NCI-H460 (cell line): ENCODE data around the gene KIF19. TPM values are rescaled to one million over a fixed set of nuclear protein-coding genes. Genes with fewer than 3 reads are reported as not detected.
A peak's percentile ranks its signal among the peaks of the same experiment; 100 is the strongest.
"Not testable (repeated sequence)": the region's sequence is repeated elsewhere in the genome, so short reads cannot be mapped to it uniquely, and the experiment has no call there.

Source experiments
- DNase-seq: peaks from one replicate; pipeline ENCODE4 v3.0.0-alpha.2; 2016; ENCODE audit warnings: low read depth; ENCODE audit errors: extremely low read depth
- polyA plus RNA-seq: library from polyadenylated mRNA; depleted of rRNA; stranded (reverse); fragments of >200 nt; gene quantifications from 2 replicates; pipeline ENCODE4 v1.2.3, GENCODE V29; 2014; cell fraction: nucleus; rRNA removed
- total RNA-seq: library from RNA; depleted of rRNA; stranded (reverse); fragments of >200 nt; shearing (Covaris generic); gene quantifications from 2 replicates; pipeline ENCODE4 v1.2.3, GENCODE V29; 2014; rRNA removed

The KIF19 gene
- total RNA-seq: not detected in 2 replicates
- polyA plus RNA-seq: not detected in 2 replicates

- peak; percentile 28 for DNase-seq
These were observed at the start of gene KIF19 for GRCh38 chr17:74325743-74326379. TSS of gene KIF19 (plus strand) at chr17:74326226. CDS start at chr17:74326350, 124 bp downstream.

DNA sequence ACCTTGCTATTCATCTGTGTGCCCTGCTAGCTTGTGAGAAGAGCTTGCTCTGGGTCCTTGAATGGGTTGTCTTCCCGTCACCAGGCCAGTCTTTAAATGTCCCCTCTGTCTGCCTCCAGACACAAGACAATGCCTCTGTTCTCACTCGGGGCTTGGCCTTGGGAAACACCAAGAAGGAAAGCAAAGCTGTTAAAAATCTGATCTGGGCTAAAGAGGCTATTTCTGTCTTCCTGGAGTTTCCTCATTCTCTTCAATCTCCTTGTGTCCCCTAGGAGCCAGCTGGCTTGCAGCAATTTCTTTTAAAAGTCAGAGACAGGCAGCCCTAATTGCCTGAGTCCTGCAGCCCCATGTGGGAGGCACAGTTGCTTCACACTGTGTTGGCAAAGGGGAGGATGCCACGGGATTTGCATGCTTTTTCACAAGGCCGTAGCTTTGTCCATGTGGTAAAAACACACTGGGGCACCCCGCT, 49.5 kb upstream of the KIF19 start:
- DNase-seq: no peak

- DNase-seq: no peak
These were observed 48.1 kb upstream of the KIF19 start for GRCh38 chr17:74277935-74278334.

DNA sequence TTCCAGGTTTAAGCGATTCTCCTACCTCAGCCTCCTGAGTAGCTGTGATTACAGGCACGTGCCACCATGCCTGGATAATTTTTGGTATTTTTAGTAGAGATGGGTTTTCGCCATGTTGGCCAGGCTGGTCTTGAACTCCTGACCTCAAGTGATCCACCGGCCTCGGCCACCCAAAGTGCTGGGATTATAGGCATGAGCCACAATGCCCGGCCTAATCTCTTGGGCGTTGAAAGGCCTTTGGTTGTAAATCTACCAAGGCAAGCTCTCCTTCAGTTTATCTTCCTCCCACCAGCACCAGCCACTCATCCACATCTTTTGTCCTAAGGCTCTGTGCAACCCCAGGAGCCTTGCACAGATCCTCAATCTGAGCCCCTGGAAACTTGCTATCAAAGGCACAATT, 46.4 kb upstream of the KIF19 start:
- not testable (repeated sequence) for DNase-seq

DNA sequence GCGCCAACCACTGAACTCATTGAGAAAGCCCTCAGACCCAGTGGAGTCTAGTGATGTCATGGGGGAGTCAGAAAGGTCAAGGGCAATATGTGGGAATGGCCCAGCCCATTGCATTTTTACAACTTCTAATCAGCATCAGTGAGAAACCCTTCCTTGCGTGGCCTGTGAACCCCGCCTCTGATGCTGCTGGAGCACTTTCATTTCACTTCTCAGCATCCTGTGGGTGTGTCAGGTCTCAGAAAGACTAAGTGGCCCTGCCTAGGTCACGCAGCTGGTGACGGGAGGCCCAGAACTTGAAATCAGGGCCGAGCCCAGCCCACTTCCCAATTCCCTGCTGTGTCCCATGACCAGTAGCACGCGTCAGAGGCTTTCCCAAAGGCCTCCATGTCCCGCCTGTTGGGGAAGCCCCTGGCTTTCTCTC, 45.9 kb upstream of the KIF19 start:
- DNase-seq: no peak

- no peak for DNase-seq
These were observed 44.2 kb upstream of the KIF19 start for GRCh38 chr17:74281799-74282198.

DNA sequence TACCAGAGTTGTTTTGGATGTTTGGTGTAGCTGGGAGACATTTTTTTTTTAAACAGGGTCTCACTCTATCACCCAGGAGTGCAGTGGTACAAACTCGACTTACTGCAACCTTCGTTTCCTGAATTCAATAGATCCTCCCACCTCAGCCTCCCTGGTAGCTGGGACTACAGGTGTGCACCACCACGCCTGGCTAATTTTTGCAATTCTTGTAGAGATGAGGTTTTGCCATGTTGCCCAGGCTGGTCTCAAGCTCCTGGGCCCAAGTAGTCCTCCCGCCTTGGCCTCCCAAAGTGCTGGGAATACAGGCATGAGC, 43.8 kb upstream of the KIF19 start:
- not testable (repeated sequence) for DNase-seq

GRCh38 chr17:74282587-74283370, 43.2 kb upstream of the KIF19 start:
- DNase-seq: no peak

DNA sequence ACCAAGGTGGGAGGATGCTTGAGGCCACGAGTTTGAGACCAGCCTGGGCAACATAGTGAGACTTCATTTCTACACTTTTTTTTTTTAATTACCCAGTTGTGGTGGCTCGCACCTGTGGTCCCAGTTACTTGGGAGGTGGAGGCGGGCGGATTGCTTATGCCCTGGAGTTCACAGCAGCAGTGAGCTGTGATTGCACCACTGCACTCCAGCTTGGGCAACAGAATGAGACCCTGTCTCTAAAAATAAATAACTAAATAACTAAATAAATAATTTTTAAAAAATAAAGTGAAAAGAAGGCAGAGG, 42.7 kb upstream of the KIF19 start:
- DNase-seq: no peak

- DNase-seq: no peak
These were observed 38.9 kb upstream of the KIF19 start for GRCh38 chr17:74287031-74287602.

DNA sequence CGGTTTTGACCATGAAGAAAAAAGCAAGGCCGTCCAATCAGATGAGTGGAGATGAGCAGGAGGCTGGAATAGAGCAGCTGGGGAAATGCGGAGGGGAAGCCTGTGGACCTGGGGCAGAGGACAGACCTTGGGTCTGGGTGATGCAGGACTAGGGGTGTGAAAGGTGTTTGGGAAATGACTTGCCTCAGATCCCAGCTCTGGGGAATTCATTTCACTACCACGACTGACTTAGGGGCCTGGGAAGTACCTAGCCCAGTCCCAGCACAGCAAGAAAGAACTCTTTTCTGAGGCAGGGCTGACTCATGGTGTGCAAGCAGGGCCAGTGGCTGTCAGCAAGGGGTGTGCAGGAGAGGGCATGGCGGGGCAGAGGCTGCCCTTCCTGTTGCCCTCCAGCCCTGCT, 37.2 kb upstream of the KIF19 start:
- no peak for DNase-seq

- DNase-seq: no peak
These were observed 36.3 kb upstream of the KIF19 start for GRCh38 chr17:74289688-74290087.

DNA sequence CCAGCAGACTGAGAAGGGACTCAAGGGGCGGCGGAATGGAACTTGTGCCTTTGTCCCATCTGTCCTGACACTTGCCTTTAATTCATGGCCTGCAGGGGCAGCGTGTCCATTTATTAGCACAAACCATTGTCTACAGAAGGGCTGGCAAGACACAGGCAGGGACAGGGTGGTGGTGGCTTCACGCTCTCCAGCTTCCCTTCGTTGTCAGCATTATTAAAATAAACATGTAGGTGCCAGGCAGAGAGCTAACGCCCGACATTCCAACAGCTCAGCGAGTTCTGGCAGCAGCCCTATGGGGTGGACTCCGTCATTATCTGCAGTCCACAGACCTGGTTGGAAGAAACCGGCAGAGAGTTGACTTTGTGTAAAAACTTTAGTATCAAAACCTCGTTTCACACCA, 35.7 kb upstream of the KIF19 start:
- no peak for DNase-seq

DNA sequence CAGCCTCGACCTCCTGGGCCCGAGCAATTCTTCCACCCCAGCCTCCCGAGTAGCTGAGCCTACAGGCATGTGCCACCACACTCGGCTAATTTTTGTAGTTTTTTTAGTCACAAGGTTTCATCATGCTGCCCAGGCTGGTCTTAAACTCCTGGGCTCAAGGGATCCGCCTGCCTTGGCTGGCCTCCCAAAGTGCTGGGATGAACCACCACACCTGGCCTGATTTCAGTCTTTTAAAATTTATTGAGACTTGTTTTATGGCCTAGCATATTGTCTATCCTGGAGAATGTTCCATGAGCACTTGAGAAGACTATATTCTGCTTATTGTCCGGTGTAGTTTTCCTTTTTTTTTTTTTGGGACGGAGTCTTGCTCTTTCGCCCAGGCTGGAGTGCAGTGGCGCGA, 33.5 kb upstream of the KIF19 start:
- DNase-seq: no peak

DNA sequence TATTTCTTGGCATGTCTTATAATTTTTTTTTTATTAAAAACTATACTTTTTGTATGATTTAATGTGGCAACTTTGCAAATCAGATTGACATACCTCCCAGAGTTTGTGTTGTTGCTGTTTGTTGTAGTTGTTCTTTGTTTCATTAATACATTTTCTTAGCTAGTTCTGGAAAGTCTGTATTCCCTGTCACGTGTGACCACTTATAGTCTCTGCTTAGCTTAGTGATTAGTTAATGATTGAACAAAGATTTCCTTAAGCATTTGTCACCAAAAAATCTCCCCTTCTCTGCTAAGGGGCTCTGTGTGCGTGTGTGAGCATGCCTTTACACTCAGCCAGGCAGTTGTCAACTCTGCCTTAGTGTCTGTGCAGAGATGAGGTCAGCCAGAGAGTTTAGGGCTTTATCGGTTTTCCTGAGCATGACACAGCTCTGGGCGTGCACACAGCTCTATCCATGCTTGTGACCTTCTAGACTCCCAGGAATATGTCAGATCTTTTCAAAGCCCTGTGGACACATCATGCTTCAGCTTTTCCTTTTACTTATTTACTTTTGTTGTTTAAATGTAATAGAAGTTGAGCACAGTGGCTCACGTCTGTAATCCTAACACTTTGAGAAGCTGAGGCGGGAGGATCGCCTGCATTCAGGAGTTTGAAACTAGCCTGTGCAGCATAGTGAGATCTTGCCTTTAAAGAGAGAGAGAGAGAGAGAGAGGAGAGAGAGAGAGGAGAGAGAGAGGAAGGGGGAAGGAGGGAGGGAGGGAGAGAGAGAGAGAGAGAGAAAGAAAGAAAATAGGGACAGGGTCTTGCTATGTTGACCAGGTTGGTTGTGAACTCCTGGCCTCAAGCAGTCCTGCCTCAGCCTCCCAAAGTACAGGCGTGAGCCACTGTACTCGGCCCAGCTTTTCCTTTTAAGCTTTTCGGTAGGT, 30.1 kb upstream of the KIF19 start:
- DNase-seq: no peak

- peak; percentile 49 for DNase-seq
These were observed 29.5 kb upstream of the KIF19 start for GRCh38 chr17:74296548-74296936.

GRCh38 chr17:74297941-74298340, 28.1 kb upstream of the KIF19 start:
- DNase-seq: no peak

GRCh38 chr17:74298778-74299177, 27.2 kb upstream of the KIF19 start:
- DNase-seq: no peak

DNA sequence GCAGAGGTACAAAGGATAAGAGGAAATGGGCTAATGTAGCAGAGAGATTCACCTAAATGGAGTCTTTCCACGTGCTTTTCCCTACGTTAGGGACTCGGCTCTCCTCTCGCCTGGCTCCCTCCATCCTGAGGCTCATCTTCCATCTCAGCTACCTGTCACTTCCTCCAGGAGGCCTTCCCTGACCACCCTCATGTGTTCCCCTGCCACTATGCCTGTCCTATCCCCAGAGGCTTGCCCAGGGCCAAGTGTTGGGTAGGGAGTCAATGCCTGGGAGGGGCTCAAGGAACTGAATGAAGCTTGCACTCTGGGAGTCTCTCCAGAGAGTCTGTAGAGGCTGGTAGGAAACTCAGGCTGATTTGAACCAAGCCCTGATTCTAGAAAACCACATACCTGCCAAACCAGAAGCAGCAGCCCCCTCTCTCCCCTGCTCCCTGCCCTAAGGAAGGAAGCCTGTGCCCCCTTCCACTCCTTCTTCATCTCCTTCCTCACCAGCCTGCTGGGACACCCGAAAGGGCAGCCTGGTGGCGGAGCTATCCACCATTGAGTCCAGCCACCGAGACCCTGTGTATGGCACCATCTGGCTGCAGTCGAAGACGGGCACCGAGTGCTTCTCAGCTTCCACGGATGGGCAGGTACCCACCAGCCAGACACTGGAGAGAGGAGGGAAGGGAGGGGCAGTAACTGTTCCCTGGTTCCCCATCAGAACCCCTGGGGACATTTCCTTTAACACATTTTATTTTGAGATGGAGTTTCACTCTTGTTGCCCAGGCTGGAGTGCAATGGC, 26.6 kb upstream of the KIF19 start:
- no peak for DNase-seq

- no peak for DNase-seq
These were observed 22.7 kb upstream of the KIF19 start for GRCh38 chr17:74303305-74303704.
